GM10248 (cell line): Measurements from ENCODE around the gene ELAVL1.

ENCODE experiments used
- CTCF ChIA-PET: fragments of 300-600 bp; sonication (Branson Sonifier 250); formaldehyde crosslinking; extraction: SDS; loops from one replicate; lab custom pipeline; 2021; ENCODE audit warnings: antibody characterized with exemption; lab: Yijun Ruan, JAX
- POLR2A ChIA-PET: fragments of 350-650 bp; sonication (Branson Sonifier 250); formaldehyde crosslinking; extraction: SDS; loops from one replicate; lab custom pipeline; 2020; ENCODE audit warnings: antibody characterized with exemption; lab: Yijun Ruan, JAX
- DNase-seq: peaks from one replicate; pipeline ENCODE4 v3.0.0; 2012; ENCODE audit errors: extremely low spot score
- CTCF ChIP-seq: IDR thresholded peaks from 2 replicates; pipeline ENCODE4 v1.5.1; 2012; ENCODE audit warnings: mild to moderate bottlenecking, low read depth; ENCODE audit errors: extremely low read depth, missing control alignments, control extremely low read depth

Gene ELAVL1

GRCh38 chr19:7992575-7992974, 12.9 kb downstream of the ELAVL1 start:
- TF ChIP-seq CTCF = no peak
- POLR2A ChIA-PET = no interaction called here
- DNase-seq = no peak
- CTCF ChIA-PET = interaction anchor here (2.9 kb wide), 1 partner anchor 10 kb away, joined by 10 read pairs; no protein-coding TSS in a partner anchor

GRCh38 chr19:7989071-7989575, 16.3 kb downstream of the ELAVL1 start:
- ChIA-PET POLR2A (interaction anchor here (0.9 kb wide), 1 partner anchor 76 kb away, joined by 3 read pairs; no protein-coding TSS in a partner anchor), CTCF (interaction anchor here (0.9 to 2.5 kb wide), 2 partner anchors 13 to 45 kb away, joined by 5 to 15 read pairs; no protein-coding TSS in a partner anchor)
- DNase-seq = no peak
- no peak for TF ChIP-seq CTCF

GRCh38 chr19:7988307-7988706, 17.1 kb downstream of the ELAVL1 start:
- no peak for TF ChIP-seq CTCF
- POLR2A ChIA-PET = interaction anchor here (0.9 kb wide), 1 partner anchor 75 kb away, joined by 3 read pairs; no protein-coding TSS in a partner anchor
- no peak for DNase-seq
- CTCF ChIA-PET = interaction anchor here (0.6 to 2.5 kb wide), 2 partner anchors 14 to 44 kb away, joined by 3 to 15 read pairs; no protein-coding TSS in a partner anchor

- no peak for TF ChIP-seq CTCF
- POLR2A ChIA-PET = no interaction called here
- DNase-seq = no peak
- CTCF ChIA-PET = interaction anchor here (2.5 kb wide), 1 partner anchor 15 kb away, joined by 15 read pairs; no protein-coding TSS in a partner anchor
These were observed 18.2 kb downstream of the ELAVL1 start for GRCh38 chr19:7987114-7987768.

GRCh38 chr19:7986321-7987113, 18.9 kb downstream of the ELAVL1 start:
- DNase-seq = no peak
- TF ChIP-seq CTCF = no peak
- CTCF ChIA-PET = interaction anchor here (2.5 kb wide), 1 partner anchor 16 kb away, joined by 15 read pairs; no protein-coding TSS in a partner anchor
- POLR2A ChIA-PET = interaction anchor here (0.6 kb wide), 1 partner anchor 207 kb away, joined by 4 read pairs; no protein-coding TSS in a partner anchor

GRCh38 chr19:7985481-7985911, 19.9 kb downstream of the ELAVL1 start:
- POLR2A ChIA-PET = no interaction called here
- no peak for DNase-seq
- no peak for TF ChIP-seq CTCF
- CTCF ChIA-PET = interaction anchor here (1.1 to 1.5 kb wide), 4 partner anchors 14 to 42 kb away, joined by 3 to 7 read pairs (median 4); partner anchors contain the start of gene TIMM44
